Epithelial cell of proximal tubule (primary cell): ENCODE data around the gene ATF1. TPM values are rescaled to one million over a fixed set of nuclear protein-coding genes. Genes with fewer than 3 reads are reported as not detected.
"Not testable (repeated sequence)": the region's sequence is repeated elsewhere in the genome, so short reads cannot be mapped to it uniquely, and the experiment has no call there.

ENCODE experiments used
- DNase-seq: peaks from one replicate; pipeline ENCODE4 v3.0.0-alpha.2; 2011; ENCODE audit warnings: low read depth
- H3K4me3 ChIP-seq: 2 replicates; pipeline ENCODE4 v1.5.1; 2011; ENCODE audit warnings: low read depth, mild to moderate bottlenecking, low read length
- total RNA-seq: library from RNA; depleted of rRNA; stranded (reverse); fragments of >200 nt; gene quantifications from 2 replicates; pipeline ENCODE4 v1.2.3, GENCODE V29; 2015
- TF ChIP-seq, protein P1 (sequence below): conservative IDR thresholded peaks from 2 replicates; pipeline ENCODE4 v1.5.1; 2012; ENCODE audit warnings: low read depth, mild to moderate bottlenecking, low read length

The ATF1 gene
- total RNA-seq, 1 donor from 2014 or later, result 7.8 TPM

DNA sequence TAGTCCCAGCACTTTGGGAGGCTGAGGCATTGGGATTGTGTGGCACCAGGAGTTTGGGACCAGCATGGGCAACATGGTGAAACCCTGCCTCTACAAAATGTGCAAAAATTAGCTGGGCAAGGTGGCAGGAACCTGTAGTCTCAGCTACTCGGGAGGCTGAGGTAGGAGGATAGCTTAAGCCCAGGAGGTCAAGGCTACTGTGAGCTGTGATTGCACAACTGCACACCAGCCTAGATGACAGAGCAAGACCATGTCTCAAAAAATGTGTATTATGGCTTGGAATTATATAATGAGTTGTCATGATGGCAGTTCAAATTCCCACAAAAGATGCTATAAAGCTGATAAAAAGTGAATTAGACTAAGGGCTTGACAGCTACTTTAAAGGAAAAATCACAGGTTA, 58.2 kb downstream of the ATF1 start:
- TF ChIP-seq, protein P1, sequence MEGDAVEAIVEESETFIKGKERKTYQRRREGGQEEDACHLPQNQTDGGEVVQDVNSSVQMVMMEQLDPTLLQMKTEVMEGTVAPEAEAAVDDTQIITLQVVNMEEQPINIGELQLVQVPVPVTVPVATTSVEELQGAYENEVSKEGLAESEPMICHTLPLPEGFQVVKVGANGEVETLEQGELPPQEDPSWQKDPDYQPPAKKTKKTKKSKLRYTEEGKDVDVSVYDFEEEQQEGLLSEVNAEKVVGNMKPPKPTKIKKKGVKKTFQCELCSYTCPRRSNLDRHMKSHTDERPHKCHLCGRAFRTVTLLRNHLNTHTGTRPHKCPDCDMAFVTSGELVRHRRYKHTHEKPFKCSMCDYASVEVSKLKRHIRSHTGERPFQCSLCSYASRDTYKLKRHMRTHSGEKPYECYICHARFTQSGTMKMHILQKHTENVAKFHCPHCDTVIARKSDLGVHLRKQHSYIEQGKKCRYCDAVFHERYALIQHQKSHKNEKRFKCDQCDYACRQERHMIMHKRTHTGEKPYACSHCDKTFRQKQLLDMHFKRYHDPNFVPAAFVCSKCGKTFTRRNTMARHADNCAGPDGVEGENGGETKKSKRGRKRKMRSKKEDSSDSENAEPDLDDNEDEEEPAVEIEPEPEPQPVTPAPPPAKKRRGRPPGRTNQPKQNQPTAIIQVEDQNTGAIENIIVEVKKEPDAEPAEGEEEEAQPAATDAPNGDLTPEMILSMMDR, result no peak
- DNase-seq, result no peak
- no peak overlapping the region for H3K4me3 ChIP-seq

GRCh38 chr12:50823724-50824123, 59.8 kb downstream of the ATF1 start:
- not testable (repeated sequence) for DNase-seq, H3K4me3 ChIP-seq

DNA sequence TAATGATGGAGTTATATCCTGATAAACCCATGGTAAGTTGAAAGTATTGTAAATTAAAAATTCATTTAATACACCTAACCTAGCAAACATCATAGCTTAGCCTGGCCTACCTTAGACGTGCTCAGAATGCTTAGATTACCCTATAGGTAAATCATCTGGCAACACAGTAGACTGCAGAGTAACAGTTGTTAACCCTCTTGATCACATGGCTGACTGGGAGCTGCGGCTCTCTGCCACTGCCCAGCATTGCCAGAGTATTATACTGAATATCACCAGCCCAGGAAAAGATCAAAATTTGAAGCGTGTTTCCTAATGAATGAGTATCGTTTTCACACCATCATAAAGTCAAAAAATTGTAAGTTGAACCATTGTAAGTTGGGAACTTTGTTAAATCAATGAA, 61.0 kb downstream of the ATF1 start:
- H3K4me3 ChIP-seq, result no peak overlapping the region
- TF ChIP-seq, protein P1, result no peak
- no peak for DNase-seq

- DNase-seq, result peak; percentile 31
- TF ChIP-seq, protein P1, result peak; percentile 42
- no peak overlapping the region for H3K4me3 ChIP-seq
These were observed 61.5 kb downstream of the ATF1 start for GRCh38 chr12:50825372-50825838.

DNA sequence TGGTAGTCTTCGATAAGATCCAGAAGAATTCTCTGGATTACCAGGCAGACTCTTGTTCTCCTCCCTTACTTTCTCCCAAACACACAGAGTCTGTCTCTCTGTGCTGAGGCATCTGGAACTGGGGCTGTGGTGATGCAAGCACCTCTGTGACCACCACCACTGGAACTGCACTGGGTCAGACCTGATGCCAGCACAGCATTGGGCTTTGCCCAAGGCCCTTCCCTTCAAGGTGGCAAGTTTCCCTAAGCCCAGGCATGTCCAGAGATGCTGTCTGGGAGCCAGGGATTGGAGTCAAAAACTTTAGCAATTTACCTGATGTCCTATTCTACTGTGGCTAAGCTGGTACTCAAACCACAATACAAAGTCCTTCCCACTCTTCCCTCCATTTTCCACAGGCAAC, 64.2 kb downstream of the ATF1 start:
- TF ChIP-seq, protein P1, result no peak
- DNase-seq, result no peak
- H3K4me3 ChIP-seq, result no peak overlapping the region

DNA sequence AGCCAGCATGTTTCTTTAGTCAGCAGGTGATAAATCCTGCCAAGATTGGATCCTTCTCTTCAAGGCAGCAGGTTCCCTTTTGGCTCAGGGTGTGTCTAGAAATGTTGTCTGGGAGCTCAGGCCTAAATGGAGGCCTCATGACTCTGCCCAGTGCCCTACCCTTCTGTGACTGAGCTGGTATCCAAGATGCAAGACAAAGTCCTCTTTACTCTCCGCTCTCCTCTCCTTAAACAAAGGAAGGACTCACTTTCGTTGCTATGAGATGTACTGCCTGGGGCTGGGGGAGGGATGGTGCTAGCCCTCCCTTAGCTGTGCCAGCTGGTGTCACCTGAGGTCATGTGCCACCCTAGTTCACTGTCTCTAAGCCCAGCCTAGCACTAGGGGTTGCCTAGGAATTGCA, 65.0 kb downstream of the ATF1 start:
- TF ChIP-seq, protein P1, result no peak
- H3K4me3 ChIP-seq, result no peak overlapping the region
- no peak for DNase-seq

- not testable (repeated sequence) for H3K4me3 ChIP-seq, DNase-seq
These were observed 69.9 kb downstream of the ATF1 start for GRCh38 chr12:50833801-50834200.

GRCh38 chr12:50839042-50839441, 75.1 kb downstream of the ATF1 start:
- TF ChIP-seq, protein P1, result no peak
- no peak for DNase-seq
- H3K4me3 ChIP-seq, result no peak overlapping the region
